Measurements from ENCODE around the gene APBB2.

- TF ChIP-seq CTCF (IDR thresholded peaks at IDR 0.05) (no peak), ATF1 (CRISPR knock-in tag; IDR thresholded peaks at IDR 0.05) (no peak), RELA (CRISPR knock-in tag; IDR thresholded peaks at IDR 0.05; ENCODE audit: borderline replicate concordance) (no peak), USF1 (CRISPR knock-in tag; IDR thresholded peaks at IDR 0.05) (no peak), IRF1 (CRISPR knock-in tag; IDR thresholded peaks at IDR 0.05) (no peak), JUN (CRISPR knock-in tag; IDR thresholded peaks at IDR 0.05) (no peak), CREB1 (CRISPR knock-in tag; IDR thresholded peaks at IDR 0.05) (no peak)
These were observed 148.8 kb downstream of the APBB2 start for GRCh38 chr4:41065434-41066006.
